HEK293T (cell line): ENCODE data around the gene RASD2.

ENCODE experiments used
- BHLHE40 ChIP-seq: fragments of 450-650 bp; IDR thresholded peaks from 2 replicates; pipeline ENCODE4 v1.6.1; 2016; ENCODE audit warnings: mild to moderate bottlenecking, moderate library complexity, borderline replicate concordance
- CTBP1 ChIP-seq: fragments of 450-650 bp; IDR thresholded peaks from 2 replicates; pipeline ENCODE4 v1.6.1; 2016; ENCODE audit warnings: borderline replicate concordance
- ELF4 ChIP-seq: fragments of 450-650 bp; IDR thresholded peaks from 2 replicates; pipeline ENCODE4 v1.6.1; 2017; ENCODE audit warnings: antibody characterized with exemption
- FOXA1 ChIP-seq: fragments of 450-650 bp; IDR thresholded peaks from 2 replicates; pipeline ENCODE4 v1.6.1; 2016; ENCODE audit warnings: mild to moderate bottlenecking
- FOXK2 ChIP-seq: fragments of 450-650 bp; IDR thresholded peaks from 2 replicates; pipeline ENCODE4 v1.6.1; 2016; ENCODE audit warnings: mild to moderate bottlenecking
- FOXM1 ChIP-seq: fragments of 450-650 bp; IDR thresholded peaks from 2 replicates; pipeline ENCODE4 v1.6.1; 2017; ENCODE audit warnings: mild to moderate bottlenecking, borderline replicate concordance
- L3MBTL2 ChIP-seq: fragments of 450-650 bp; conservative IDR thresholded peaks from 2 replicates; pipeline ENCODE4 v1.6.1; 2016; ENCODE audit warnings: mild to moderate bottlenecking
- LEF1 ChIP-seq: fragments of 450-650 bp; IDR thresholded peaks from 2 replicates; pipeline ENCODE4 v1.6.1; 2017; ENCODE audit warnings: mild to moderate bottlenecking, borderline replicate concordance
- NFRKB ChIP-seq: fragments of 450-650 bp; IDR thresholded peaks from 2 replicates; pipeline ENCODE4 v1.6.1; 2016; ENCODE audit warnings: mild to moderate bottlenecking, moderate library complexity
- SP1 ChIP-seq: fragments of 450-650 bp; IDR thresholded peaks from 2 replicates; pipeline ENCODE4 v1.6.1; 2017
- SUZ12 ChIP-seq: fragments of 450-650 bp; IDR thresholded peaks from 2 replicates; pipeline ENCODE4 v1.6.1; 2016; ENCODE audit warnings: mild to moderate bottlenecking
- TARDBP ChIP-seq: fragments of 450-650 bp; IDR thresholded peaks from 2 replicates; pipeline ENCODE4 v1.6.1; 2016
- ZNF384 ChIP-seq: fragments of 450-650 bp; IDR thresholded peaks from 2 replicates; pipeline ENCODE4 v1.6.1; 2016
- TF ChIP-seq, protein P1 (sequence below): fragments of 450-650 bp; IDR thresholded peaks from 2 replicates; pipeline ENCODE4 v1.6.1; 2016

DNA sequence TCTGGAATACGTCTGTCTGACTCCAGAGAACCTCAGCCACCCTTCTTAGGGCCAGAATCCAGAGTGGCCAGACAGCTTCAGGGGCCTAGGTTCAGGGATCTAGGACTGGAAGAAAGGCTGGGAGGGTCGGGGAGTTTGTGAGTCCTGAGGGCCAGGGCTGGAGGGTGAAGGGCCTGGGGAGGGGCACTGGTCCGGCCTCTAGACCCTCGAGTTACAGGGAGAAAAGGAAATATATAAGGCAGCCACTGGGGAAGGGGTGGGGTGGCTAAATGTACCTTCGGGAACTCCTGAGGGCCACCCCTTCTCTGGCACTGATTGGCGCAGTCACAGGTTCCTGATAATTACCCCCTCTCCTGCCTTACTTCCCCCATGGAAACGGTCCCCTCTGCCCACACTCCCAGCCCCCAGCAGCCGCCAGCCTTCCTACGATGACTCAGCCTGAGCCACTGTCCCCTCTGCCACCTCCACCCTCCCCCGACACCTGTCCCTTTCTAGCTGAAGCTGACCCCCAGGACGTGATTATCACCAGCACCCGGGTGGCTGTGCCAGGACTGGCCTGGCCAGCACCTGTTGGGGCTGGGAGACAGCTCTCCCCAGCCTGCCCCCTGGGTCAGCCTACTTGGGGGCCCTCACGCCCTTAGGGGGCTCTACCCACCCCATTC, 50.1 kb downstream of the RASD2 start:
- TF ChIP-seq FOXK2 (no peak), FOXM1 (no peak), FOXA1 (no peak), SP1 (no peak), BHLHE40 (no peak), L3MBTL2 (no peak), CTBP1 (no peak), LEF1 (no peak), ZNF384 (no peak), SUZ12 (no peak), ELF4 (no peak), NFRKB (no peak), TARDBP (no peak)
- TF ChIP-seq, protein P1, sequence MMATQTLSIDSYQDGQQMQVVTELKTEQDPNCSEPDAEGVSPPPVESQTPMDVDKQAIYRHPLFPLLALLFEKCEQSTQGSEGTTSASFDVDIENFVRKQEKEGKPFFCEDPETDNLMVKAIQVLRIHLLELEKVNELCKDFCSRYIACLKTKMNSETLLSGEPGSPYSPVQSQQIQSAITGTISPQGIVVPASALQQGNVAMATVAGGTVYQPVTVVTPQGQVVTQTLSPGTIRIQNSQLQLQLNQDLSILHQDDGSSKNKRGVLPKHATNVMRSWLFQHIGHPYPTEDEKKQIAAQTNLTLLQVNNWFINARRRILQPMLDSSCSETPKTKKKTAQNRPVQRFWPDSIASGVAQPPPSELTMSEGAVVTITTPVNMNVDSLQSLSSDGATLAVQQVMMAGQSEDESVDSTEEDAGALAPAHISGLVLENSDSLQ: no peak
